Measurements from ENCODE around the gene TMCC2. TPM values are rescaled to one million over a fixed set of nuclear protein-coding genes. Genes with fewer than 3 reads are reported as not detected.

TMCC2 gene
- total and polyA plus RNA-seq, 2 experiments from 2014 or later = 2.6 to 9.9 TPM

DNA sequence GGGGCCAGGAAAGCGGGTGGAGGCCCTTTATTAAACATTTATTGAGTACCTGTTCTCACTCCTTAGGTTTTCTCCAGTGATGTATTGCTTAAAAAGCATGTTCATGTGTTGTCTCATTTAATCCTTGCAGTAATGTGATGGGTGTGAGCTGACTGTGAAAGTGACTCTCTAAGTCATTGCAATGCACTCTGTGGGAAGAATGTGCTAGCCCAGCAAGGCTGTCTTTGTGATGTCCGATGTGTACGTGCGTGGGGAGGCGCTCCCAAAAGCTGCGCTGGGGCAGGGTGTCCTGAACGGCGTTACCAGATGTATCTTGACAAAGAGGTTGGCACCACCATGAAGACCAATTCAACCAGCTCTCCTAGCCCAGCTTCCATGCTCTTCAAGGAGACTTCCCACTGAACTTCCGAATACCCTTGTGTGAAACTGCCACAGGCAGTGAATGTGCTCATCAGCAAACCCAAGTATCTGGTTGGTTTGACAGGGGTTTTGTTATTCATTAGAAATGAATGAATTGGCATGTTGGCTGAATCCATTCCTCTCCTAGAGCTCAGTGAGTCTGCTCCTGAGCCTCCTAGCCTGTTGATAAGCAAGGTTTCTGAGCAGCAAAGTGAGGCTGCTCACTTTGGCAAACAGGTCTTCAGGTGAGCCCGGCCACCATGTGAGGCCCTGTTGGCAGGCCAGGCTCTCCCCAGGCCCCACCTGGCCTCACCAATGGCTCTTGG lies 65.8 kb downstream of the TMCC2 start:
- H3K9me3 Mint-ChIP-seq = no peaks in the 10 kb centered on the region
- H2AFZ ChIP-seq = no peak overlapping the region
- peaks cover 7% of the 10 kb centered on the region for H3F3A ChIP-seq (replicated peaks; ENCODE audit: low read depth)
- no peak overlapping the region for H3K4me3 Mint-ChIP-seq
- peak overlapping the region; percentile 42; the same call in 1 of the 2 replicates for H3K4me2 ChIP-seq
- H3K79me2 ChIP-seq (replicated peaks; ENCODE audit: insufficient read depth) = no peaks in the 10 kb centered on the region
- no peaks in the 10 kb centered on the region for H3K27me3 ChIP-seq (ENCODE audit: insufficient read depth)
- H3K27me3 Mint-ChIP-seq (ENCODE audit: insufficient read depth, low read depth, poor library complexity) = peaks cover 26% of the 10 kb centered on the region
- peaks cover 48% of the 10 kb centered on the region for H3K4me1 Mint-ChIP-seq
- H3K9me2 ChIP-seq (ENCODE audit: insufficient read depth) = no peaks in the 10 kb centered on the region
- TF ChIP-seq, protein P1, sequence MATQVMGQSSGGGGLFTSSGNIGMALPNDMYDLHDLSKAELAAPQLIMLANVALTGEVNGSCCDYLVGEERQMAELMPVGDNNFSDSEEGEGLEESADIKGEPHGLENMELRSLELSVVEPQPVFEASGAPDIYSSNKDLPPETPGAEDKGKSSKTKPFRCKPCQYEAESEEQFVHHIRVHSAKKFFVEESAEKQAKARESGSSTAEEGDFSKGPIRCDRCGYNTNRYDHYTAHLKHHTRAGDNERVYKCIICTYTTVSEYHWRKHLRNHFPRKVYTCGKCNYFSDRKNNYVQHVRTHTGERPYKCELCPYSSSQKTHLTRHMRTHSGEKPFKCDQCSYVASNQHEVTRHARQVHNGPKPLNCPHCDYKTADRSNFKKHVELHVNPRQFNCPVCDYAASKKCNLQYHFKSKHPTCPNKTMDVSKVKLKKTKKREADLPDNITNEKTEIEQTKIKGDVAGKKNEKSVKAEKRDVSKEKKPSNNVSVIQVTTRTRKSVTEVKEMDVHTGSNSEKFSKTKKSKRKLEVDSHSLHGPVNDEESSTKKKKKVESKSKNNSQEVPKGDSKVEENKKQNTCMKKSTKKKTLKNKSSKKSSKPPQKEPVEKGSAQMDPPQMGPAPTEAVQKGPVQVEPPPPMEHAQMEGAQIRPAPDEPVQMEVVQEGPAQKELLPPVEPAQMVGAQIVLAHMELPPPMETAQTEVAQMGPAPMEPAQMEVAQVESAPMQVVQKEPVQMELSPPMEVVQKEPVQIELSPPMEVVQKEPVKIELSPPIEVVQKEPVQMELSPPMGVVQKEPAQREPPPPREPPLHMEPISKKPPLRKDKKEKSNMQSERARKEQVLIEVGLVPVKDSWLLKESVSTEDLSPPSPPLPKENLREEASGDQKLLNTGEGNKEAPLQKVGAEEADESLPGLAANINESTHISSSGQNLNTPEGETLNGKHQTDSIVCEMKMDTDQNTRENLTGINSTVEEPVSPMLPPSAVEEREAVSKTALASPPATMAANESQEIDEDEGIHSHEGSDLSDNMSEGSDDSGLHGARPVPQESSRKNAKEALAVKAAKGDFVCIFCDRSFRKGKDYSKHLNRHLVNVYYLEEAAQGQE (IDR thresholded peaks at IDR 0.05; ENCODE audit: unreplicated experiment) = no peak
- TF ChIP-seq NANOG (IDR thresholded peaks at IDR 0.05; ENCODE audit: borderline replicate concordance) (no peak), STAT1 (IDR thresholded peaks at IDR 0.05; ENCODE audit: unreplicated experiment) (no peak), JUNB (IDR thresholded peaks at IDR 0.05; ENCODE audit: unreplicated experiment) (no peak), CREB1 (CRISPR knock-in tag; IDR thresholded peaks at IDR 0.05; ENCODE audit: low read depth) (no peak), POLR2AphosphoS5 (IDR thresholded peaks at IDR 0.05; ENCODE audit: low read depth) (no peak), ZNF331 (CRISPR knock-in tag; IDR thresholded peaks at IDR 0.05; ENCODE audit: low read depth) (no peak)
- ATAC-seq (peak; percentile 3; the same call in 1 of the 3 replicates), DNase-seq (ENCODE audit: low spot score) (no peak)
- H3K27ac Mint-ChIP-seq = peak overlapping the region; percentile 98
- H4K20me1 ChIP-seq (replicated peaks; ENCODE audit: insufficient read depth) = no peaks in the 10 kb centered on the region
- H3K36me3 ChIP-seq (ENCODE audit: insufficient read depth) = no peaks in the 10 kb centered on the region
- H3K27ac ChIP-seq (ENCODE audit: low read depth) = peak overlapping the region; percentile 97
- H3K36me3 Mint-ChIP-seq (ENCODE audit: low read depth) = no peaks in the 10 kb centered on the region
- H3K4me1 ChIP-seq (ENCODE audit: insufficient read depth) = peaks cover 28% of the 10 kb centered on the region
- H3K4me3 ChIP-seq = no peak overlapping the region

DNA sequence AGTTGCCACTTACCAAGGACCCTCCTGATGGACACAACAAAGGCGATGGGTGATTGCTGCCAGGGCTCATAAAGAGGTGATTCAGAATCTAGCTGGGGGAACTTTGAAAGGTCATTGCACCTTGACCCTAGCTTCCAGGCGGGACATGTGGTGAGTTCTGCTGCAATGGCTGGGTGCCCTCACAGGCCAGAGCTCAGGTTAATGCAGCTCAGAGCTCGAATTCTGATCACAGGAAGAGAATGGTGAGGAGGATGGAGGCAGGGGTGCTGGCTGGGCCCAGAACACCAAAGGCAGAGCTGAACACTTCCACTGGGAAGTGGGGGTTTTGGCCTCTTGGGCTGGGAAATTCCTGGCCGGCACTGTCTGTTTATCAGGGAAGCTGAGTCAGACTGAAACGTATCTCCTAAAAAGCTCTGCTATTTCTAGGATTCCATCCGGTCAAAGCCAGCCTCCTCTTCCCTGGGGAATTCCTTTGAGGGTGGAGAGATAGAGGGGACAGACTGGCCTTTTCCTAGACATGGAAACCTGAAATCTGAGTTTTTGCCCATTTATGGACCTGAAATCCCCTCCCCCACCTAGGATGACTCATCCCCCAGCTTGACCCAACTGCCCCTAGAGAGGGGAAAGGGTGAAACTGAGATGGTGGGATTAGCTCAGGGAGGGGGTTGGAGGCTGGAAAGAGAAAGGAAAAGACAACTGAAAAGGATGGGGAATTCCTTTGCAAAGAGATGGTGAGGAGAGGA lies 66.6 kb downstream of the TMCC2 start:
- Histone ChIP-seq H3K27ac (ENCODE audit: low read depth) (peak overlapping the region; percentile 97), H3K4me1 (ENCODE audit: insufficient read depth) (peaks cover 31% of the 10 kb centered on the region), H4K20me1 (replicated peaks; ENCODE audit: insufficient read depth) (no peaks in the 10 kb centered on the region), H3F3A (replicated peaks; ENCODE audit: low read depth) (peaks cover 7% of the 10 kb centered on the region), H3K27me3 (ENCODE audit: insufficient read depth) (no peaks in the 10 kb centered on the region), H3K4me3 (no peak overlapping the region), H3K4me2 (peak overlapping the region; percentile 42; the same call in 1 of the 2 replicates), H3K9me2 (ENCODE audit: insufficient read depth) (no peaks in the 10 kb centered on the region), H3K36me3 (ENCODE audit: insufficient read depth) (no peaks in the 10 kb centered on the region), H3K79me2 (replicated peaks; ENCODE audit: insufficient read depth) (no peaks in the 10 kb centered on the region), H2AFZ (no peak overlapping the region)
- no peaks in the 10 kb centered on the region for H3K9me3 Mint-ChIP-seq
- H3K36me3 Mint-ChIP-seq (ENCODE audit: low read depth) = no peaks in the 10 kb centered on the region
- ATAC-seq = peak; percentile 76
- peak; percentile 85 for DNase-seq (ENCODE audit: low spot score)
- H3K4me1 Mint-ChIP-seq = peaks cover 53% of the 10 kb centered on the region
- TF ChIP-seq CREB1 (CRISPR knock-in tag; IDR thresholded peaks at IDR 0.05; ENCODE audit: low read depth) (peak; percentile 68; the same call in 1 of the 2 replicates), EZH2 (IDR thresholded peaks at IDR 0.05; ENCODE audit: low read depth, unreplicated experiment) (no peak), NANOG (IDR thresholded peaks at IDR 0.05; ENCODE audit: borderline replicate concordance) (no peak), JUNB (IDR thresholded peaks at IDR 0.05; ENCODE audit: unreplicated experiment) (peak; percentile 54), POLR2AphosphoS5 (IDR thresholded peaks at IDR 0.05; ENCODE audit: low read depth) (0 out of 2 replicates have a peak, but pooled peaks have one; percentile 23)
- TF ChIP-seq, protein P2, sequence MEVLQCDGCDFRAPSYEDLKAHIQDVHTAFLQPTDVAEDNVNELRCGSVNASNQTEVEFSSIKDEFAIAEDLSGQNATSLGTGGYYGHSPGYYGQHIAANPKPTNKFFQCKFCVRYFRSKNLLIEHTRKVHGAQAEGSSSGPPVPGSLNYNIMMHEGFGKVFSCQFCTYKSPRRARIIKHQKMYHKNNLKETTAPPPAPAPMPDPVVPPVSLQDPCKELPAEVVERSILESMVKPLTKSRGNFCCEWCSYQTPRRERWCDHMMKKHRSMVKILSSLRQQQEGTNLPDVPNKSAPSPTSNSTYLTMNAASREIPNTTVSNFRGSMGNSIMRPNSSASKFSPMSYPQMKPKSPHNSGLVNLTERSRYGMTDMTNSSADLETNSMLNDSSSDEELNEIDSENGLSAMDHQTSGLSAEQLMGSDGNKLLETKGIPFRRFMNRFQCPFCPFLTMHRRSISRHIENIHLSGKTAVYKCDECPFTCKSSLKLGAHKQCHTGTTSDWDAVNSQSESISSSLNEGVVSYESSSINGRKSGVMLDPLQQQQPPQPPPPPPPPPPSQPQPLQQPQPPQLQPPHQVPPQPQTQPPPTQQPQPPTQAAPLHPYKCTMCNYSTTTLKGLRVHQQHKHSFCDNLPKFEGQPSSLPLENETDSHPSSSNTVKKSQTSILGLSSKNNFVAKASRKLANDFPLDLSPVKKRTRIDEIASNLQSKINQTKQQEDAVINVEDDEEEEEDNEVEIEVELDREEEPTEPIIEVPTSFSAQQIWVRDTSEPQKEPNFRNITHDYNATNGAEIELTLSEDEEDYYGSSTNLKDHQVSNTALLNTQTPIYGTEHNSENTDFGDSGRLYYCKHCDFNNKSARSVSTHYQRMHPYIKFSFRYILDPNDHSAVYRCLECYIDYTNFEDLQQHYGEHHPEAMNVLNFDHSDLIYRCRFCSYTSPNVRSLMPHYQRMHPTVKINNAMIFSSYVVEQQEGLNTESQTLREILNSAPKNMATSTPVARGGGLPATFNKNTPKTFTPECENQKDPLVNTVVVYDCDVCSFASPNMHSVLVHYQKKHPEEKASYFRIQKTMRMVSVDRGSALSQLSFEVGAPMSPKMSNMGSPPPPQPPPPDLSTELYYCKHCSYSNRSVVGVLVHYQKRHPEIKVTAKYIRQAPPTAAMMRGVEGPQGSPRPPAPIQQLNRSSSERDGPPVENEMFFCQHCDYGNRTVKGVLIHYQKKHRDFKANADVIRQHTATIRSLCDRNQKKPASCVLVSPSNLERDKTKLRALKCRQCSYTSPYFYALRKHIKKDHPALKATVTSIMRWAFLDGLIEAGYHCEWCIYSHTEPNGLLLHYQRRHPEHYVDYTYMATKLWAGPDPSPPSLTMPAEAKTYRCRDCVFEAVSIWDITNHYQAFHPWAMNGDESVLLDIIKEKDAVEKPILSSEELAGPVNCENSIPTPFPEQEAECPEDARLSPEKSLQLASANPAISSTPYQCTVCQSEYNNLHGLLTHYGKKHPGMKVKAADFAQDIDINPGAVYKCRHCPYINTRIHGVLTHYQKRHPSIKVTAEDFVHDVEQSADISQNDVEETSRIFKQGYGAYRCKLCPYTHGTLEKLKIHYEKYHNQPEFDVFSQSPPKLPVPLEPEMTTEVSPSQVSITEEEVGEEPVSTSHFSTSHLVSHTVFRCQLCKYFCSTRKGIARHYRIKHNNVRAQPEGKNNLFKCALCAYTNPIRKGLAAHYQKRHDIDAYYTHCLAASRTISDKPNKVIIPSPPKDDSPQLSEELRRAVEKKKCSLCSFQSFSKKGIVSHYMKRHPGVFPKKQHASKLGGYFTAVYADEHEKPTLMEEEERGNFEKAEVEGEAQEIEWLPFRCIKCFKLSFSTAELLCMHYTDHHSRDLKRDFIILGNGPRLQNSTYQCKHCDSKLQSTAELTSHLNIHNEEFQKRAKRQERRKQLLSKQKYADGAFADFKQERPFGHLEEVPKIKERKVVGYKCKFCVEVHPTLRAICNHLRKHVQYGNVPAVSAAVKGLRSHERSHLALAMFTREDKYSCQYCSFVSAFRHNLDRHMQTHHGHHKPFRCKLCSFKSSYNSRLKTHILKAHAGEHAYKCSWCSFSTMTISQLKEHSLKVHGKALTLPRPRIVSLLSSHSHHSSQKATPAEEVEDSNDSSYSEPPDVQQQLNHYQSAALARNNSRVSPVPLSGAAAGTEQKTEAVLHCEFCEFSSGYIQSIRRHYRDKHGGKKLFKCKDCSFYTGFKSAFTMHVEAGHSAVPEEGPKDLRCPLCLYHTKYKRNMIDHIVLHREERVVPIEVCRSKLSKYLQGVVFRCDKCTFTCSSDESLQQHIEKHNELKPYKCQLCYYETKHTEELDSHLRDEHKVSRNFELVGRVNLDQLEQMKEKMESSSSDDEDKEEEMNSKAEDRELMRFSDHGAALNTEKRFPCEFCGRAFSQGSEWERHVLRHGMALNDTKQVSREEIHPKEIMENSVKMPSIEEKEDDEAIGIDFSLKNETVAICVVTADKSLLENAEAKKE (CRISPR knock-in tag; IDR thresholded peaks at IDR 0.05) = peak; percentile 46; the same call in 1 of the 2 replicates
- H3K27me3 Mint-ChIP-seq (ENCODE audit: insufficient read depth, low read depth, poor library complexity) = peaks cover 30% of the 10 kb centered on the region
- H3K4me3 Mint-ChIP-seq = peak overlapping the region; percentile 56
- peak overlapping the region; percentile 98 for H3K27ac Mint-ChIP-seq

All from GM23338 (cell line).